ENCODE data around the gene ORC1. TPM values are rescaled to one million over a fixed set of nuclear protein-coding genes. Genes with fewer than 3 reads are reported as not detected.

Gene ORC1
- total RNA-seq, 1 experiment from 2014 or later, result 45.2 TPM

- no peak for TF ChIP-seq ZBTB43 (CRISPR knock-in tag; IDR thresholded peaks at IDR 0.05)
- TF ChIP-seq NFYB (CRISPR knock-in tag; conservative IDR thresholded peaks at IDR 0.05; ENCODE audit: low read depth), result no peak
- TF ChIP-seq CTCF (IDR thresholded peaks at IDR 0.05), result no peak
- TF ChIP-seq ATF1 (CRISPR knock-in tag; IDR thresholded peaks at IDR 0.05), result no peak
- TF ChIP-seq ATF3 (CRISPR knock-in tag; conservative IDR thresholded peaks at IDR 0.05), result no peak
- no peak for TF ChIP-seq ZNF512 (CRISPR knock-in tag; IDR thresholded peaks at IDR 0.05; ENCODE audit: borderline replicate concordance)
- TF ChIP-seq KAT7 (CRISPR knock-in tag; IDR thresholded peaks at IDR 0.05; ENCODE audit: borderline replicate concordance), result no peak
- TF ChIP-seq RELA (CRISPR knock-in tag; IDR thresholded peaks at IDR 0.05; ENCODE audit: borderline replicate concordance), result no peak
- TF ChIP-seq MLX (CRISPR knock-in tag; IDR thresholded peaks at IDR 0.05), result no peak
- TF ChIP-seq PRRX2 (CRISPR knock-in tag; IDR thresholded peaks at IDR 0.05), result no peak
- no peak for TF ChIP-seq TEAD4 (CRISPR knock-in tag; IDR thresholded peaks at IDR 0.05)
- TF ChIP-seq PREB (CRISPR knock-in tag; IDR thresholded peaks at IDR 0.05; ENCODE audit: borderline replicate concordance), result no peak
- TF ChIP-seq NFE2L1 (CRISPR knock-in tag; IDR thresholded peaks at IDR 0.05), result no peak
- no peak for TF ChIP-seq E2F4 (CRISPR knock-in tag; IDR thresholded peaks at IDR 0.05; ENCODE audit: borderline replicate concordance, low read depth)
- TF ChIP-seq FOXK1 (CRISPR knock-in tag; IDR thresholded peaks at IDR 0.05), result no peak
- TF ChIP-seq ERG (CRISPR knock-in tag; IDR thresholded peaks at IDR 0.05), result no peak
- TF ChIP-seq CREB1 (CRISPR knock-in tag; IDR thresholded peaks at IDR 0.05), result no peak
- TF ChIP-seq NR2C2 (CRISPR knock-in tag; IDR thresholded peaks at IDR 0.05), result no peak
- no peak for TF ChIP-seq STAT6 (CRISPR knock-in tag; conservative IDR thresholded peaks at IDR 0.05; ENCODE audit: low read depth)
- Mint-ChIP-seq H3K4me3 (no peak overlapping the region), H3K27ac (no peak overlapping the region), H3K9me3 (no peaks in the 10 kb centered on the region), H3K27me3 (ENCODE audit: low read depth) (no peaks in the 10 kb centered on the region), H3K4me1 (peaks cover 16% of the 10 kb centered on the region), H3K36me3 (peaks cover 4% of the 10 kb centered on the region)
- ATAC-seq (no peak), DNase-seq (ENCODE audit: low spot score) (no peak)
- ChIA-PET POLR2A (no interaction called here), CTCF (no interaction called here)
These were observed 57.6 kb downstream of the ORC1 start for GRCh38 chr1:52346653-52347052.

All from WTC11 (cell line).